ENCODE results near the gene DOCK8. TPM values are rescaled to one million over a fixed set of nuclear protein-coding genes. Genes with fewer than 3 reads are reported as not detected.

The DOCK8 gene
- total RNA-seq, 1 donor, result under 0.01 TPM

DNA sequence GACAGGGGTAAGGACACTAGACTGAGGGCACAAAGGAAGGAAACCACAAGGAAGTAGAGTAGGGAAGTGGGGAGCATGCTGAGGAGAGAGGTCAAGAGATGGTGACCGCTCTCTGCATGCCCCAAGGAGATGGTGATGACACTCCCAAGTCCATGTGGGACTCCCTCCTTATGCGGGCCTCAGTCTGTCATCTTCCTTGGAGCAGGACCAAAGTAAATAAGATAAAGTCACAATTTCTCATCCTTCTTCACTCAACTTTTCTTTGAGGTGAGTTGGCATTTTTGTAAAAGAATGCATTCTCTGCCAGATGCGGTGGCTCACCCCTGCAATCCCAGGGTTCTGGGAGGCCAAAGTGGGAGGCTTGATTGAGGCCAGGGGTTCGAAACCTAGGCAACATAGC, 256.7 kb downstream of the DOCK8 start:
- H3K4me1 ChIP-seq (ENCODE audit: insufficient read depth, low read length), result peaks cover 7% of the 10 kb centered on the region

DNA sequence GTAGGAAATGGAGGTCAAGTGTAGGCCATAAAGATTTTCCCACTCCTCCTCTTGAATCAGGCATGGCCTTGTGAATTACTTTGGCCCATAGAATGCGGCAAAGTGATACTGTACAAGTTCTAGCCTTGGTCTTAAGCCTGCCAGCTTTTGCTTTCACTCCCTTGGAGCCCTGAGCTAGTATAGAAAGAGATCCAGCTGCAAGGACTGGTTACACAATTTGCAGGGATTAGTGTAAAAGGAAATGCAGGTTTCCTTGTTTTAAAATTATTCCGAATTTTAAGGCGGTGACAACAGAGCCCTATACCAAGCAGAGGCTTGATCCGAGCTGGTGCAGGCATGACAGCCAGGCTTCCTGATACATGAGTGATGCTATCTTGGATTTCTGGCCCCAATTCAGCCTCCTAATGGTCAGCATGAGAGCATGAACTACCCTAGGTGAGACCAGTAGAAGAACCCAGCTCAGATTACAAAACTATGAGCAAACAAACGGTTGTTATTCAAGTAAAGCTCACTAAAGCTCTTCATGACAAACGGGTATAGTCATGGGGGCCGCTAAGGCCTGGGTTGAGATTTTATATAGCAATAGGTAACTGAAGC, 257.9 kb downstream of the DOCK8 start:
- Histone ChIP-seq H4K20me1 (ENCODE audit: insufficient read depth, low read length) (no peaks in the 10 kb centered on the region), H3K79me2 (ENCODE audit: insufficient read depth, low read length) (no peaks in the 10 kb centered on the region), H3K9me3 (ENCODE audit: low read depth, low read length) (no peaks in the 10 kb centered on the region), H2AFZ (ENCODE audit: low read length) (no peak overlapping the region), H3K27me3 (ENCODE audit: insufficient read depth, low read length) (no peaks in the 10 kb centered on the region), H3K4me3 (ENCODE audit: insufficient read depth, low read length) (no peak overlapping the region), H3K4me2 (ENCODE audit: insufficient read depth, low read length) (no peak overlapping the region), H3K36me3 (ENCODE audit: insufficient read depth, low read length) (no peaks in the 10 kb centered on the region), H3K27ac (ENCODE audit: low read depth, low read length) (no peak overlapping the region), H3K4me1 (ENCODE audit: insufficient read depth, low read length) (peaks cover 7% of the 10 kb centered on the region)
- DNase-seq (ENCODE audit: insufficient read length, low spot score, missing footprints), result no peak
- TF ChIP-seq, protein P1, sequence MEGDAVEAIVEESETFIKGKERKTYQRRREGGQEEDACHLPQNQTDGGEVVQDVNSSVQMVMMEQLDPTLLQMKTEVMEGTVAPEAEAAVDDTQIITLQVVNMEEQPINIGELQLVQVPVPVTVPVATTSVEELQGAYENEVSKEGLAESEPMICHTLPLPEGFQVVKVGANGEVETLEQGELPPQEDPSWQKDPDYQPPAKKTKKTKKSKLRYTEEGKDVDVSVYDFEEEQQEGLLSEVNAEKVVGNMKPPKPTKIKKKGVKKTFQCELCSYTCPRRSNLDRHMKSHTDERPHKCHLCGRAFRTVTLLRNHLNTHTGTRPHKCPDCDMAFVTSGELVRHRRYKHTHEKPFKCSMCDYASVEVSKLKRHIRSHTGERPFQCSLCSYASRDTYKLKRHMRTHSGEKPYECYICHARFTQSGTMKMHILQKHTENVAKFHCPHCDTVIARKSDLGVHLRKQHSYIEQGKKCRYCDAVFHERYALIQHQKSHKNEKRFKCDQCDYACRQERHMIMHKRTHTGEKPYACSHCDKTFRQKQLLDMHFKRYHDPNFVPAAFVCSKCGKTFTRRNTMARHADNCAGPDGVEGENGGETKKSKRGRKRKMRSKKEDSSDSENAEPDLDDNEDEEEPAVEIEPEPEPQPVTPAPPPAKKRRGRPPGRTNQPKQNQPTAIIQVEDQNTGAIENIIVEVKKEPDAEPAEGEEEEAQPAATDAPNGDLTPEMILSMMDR (IDR thresholded peaks at IDR 0.05; ENCODE audit: extremely low read depth, low read depth, low read length), result no peak

More for the DNA sequence above, 256.7 kb downstream of the DOCK8 start:
- H3K36me3 ChIP-seq (ENCODE audit: insufficient read depth, low read length), result no peaks in the 10 kb centered on the region
- H3K4me2 ChIP-seq (ENCODE audit: insufficient read depth, low read length), result no peak overlapping the region
- no peak overlapping the region for H3K4me3 ChIP-seq (ENCODE audit: insufficient read depth, low read length)
- no peaks in the 10 kb centered on the region for H3K79me2 ChIP-seq (ENCODE audit: insufficient read depth, low read length)
- no peaks in the 10 kb centered on the region for H3K27me3 ChIP-seq (ENCODE audit: insufficient read depth, low read length)
- DNase-seq (ENCODE audit: insufficient read length, low spot score, missing footprints), result no peak
- H3K27ac ChIP-seq (ENCODE audit: low read depth, low read length), result no peak overlapping the region
- H3K9me3 ChIP-seq (ENCODE audit: low read depth, low read length), result no peaks in the 10 kb centered on the region
- TF ChIP-seq, protein P1 (IDR thresholded peaks at IDR 0.05; ENCODE audit: extremely low read depth, low read depth, low read length), result no peak
- no peaks in the 10 kb centered on the region for H4K20me1 ChIP-seq (ENCODE audit: insufficient read depth, low read length)
- no peak overlapping the region for H2AFZ ChIP-seq (ENCODE audit: low read length)

DNA sequence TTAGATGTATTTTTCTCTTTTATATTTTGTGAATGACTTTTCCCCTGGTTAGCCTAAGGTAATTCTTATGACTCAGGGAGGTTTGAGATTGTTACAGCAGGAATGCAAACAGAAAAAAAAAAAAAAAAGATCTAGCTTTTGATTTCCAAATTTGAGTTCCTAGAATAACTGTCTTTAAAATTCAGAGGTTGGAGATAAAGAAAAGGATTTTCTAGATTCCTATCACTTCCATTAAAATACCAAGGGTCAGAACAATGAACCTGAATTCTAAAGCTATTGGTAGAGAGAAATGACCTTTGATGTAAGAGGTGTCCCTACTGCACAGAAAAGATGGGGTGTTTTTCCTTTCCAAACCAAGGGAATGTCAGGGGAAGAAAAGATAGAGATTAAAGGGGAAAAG, 262.5 kb downstream of the DOCK8 start:
- Histone ChIP-seq H3K9me3 (ENCODE audit: low read depth, low read length) (no peaks in the 10 kb centered on the region), H3K79me2 (ENCODE audit: insufficient read depth, low read length) (no peaks in the 10 kb centered on the region), H4K20me1 (ENCODE audit: insufficient read depth, low read length) (no peaks in the 10 kb centered on the region), H3K36me3 (ENCODE audit: insufficient read depth, low read length) (no peaks in the 10 kb centered on the region), H3K4me3 (ENCODE audit: insufficient read depth, low read length) (no peak overlapping the region), H3K4me2 (ENCODE audit: insufficient read depth, low read length) (no peak overlapping the region), H2AFZ (ENCODE audit: low read length) (no peak overlapping the region), H3K27me3 (ENCODE audit: insufficient read depth, low read length) (no peaks in the 10 kb centered on the region), H3K4me1 (ENCODE audit: insufficient read depth, low read length) (no peaks in the 10 kb centered on the region), H3K27ac (ENCODE audit: low read depth, low read length) (no peak overlapping the region)
- TF ChIP-seq, protein P1 (IDR thresholded peaks at IDR 0.05; ENCODE audit: extremely low read depth, low read depth, low read length), result no peak
- no peak for DNase-seq (ENCODE audit: insufficient read length, low spot score, missing footprints)

DNA sequence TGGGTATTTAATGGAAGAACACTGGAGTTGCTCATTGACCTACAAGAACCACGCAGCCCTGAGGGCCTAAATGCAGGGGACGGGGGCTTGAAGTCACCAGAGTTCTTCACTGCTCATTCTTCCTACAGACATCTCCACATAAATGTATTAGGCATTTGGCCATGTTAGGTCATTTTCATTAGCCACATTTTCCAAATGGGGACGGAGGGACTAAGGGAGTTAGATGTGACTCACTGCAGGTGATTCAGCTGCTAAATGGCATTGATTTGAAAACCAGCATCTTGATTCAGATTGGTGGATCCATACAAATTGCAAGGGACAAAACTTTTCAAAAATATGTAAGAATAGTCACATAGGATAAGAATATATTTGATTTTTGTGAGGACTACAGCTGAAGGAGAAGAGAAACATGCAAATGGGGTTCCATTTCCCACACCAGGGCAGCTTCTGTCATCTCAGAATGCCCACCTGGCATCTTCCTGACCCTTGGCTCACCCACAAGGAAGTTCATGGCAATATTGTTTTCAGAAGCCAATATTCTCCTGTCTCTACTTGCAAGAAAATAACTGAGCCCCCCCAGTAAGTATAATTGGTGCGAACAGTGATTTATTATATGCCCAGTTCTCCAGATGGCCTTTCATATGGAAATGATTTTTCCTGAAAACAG, 264.8 kb downstream of the DOCK8 start:
- Histone ChIP-seq H4K20me1 (ENCODE audit: insufficient read depth, low read length) (no peaks in the 10 kb centered on the region), H3K27ac (ENCODE audit: low read depth, low read length) (no peak overlapping the region), H3K27me3 (ENCODE audit: insufficient read depth, low read length) (no peaks in the 10 kb centered on the region), H3K4me2 (ENCODE audit: insufficient read depth, low read length) (no peak overlapping the region), H3K4me3 (ENCODE audit: insufficient read depth, low read length) (no peak overlapping the region), H3K79me2 (ENCODE audit: insufficient read depth, low read length) (no peaks in the 10 kb centered on the region), H3K4me1 (ENCODE audit: insufficient read depth, low read length) (no peaks in the 10 kb centered on the region), H3K36me3 (ENCODE audit: insufficient read depth, low read length) (no peaks in the 10 kb centered on the region), H3K9me3 (ENCODE audit: low read depth, low read length) (no peaks in the 10 kb centered on the region), H2AFZ (ENCODE audit: low read length) (no peak overlapping the region)
- no peak for DNase-seq (ENCODE audit: insufficient read length, low spot score, missing footprints)
- TF ChIP-seq, protein P1 (IDR thresholded peaks at IDR 0.05; ENCODE audit: extremely low read depth, low read depth, low read length), result no peak
